SH-SY5Y (cell line): ENCODE measurements around the gene RPIA.

Source experiments
- GATA2 ChIP-seq: IDR thresholded peaks from 2 replicates; pipeline ENCODE4 v1.6.1; 2011; ENCODE audit warnings: mild to moderate bottlenecking, low read depth, low read length
- GATA3 ChIP-seq: IDR thresholded peaks from 2 replicates; pipeline ENCODE4 v1.6.1; 2011; ENCODE audit warnings: low read depth, mild to moderate bottlenecking, low read length, moderate library complexity

DNA sequence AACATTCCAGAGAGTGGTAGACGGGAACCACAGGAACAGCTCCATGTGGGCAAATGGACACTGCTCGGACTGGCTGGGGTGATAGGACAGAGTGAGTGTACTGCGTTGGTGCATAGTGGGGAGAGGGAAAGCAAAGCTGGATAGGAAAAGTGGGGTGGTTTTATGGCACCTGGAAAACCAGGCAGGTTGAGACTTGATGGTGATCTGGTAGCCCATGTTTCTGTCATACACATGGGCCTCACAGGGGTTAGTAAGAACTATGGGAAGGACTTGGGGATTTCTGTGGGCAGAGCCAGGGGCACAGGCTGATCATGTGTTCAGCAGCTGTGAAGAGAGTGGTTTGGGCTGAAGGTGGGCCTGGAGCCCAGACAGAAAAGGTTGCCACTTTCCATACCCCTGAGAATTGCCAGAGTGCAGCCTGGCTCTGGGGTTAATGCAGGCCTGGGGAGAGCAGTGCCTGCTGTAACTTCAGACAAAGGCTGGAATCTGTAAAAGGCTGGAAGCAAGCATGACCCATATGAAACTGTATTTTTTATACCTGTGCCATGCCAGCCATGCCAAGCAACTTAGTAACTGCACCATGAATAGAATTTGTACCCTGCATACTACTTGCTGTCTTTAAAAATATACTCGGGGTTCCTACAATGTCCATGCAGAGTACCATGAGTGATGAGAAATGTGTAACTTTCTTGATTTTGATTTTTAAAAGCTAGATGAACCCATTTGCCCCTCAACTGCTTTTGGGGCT is 41.9 kb downstream of the RPIA start:
- TF ChIP-seq GATA2 (no peak), GATA3 (no peak)
